Endothelial cell of umbilical vein (primary cell): Measurements from ENCODE around the gene IBTK.

ENCODE experiments used
- CTCF ChIP-seq, 2 donors: IDR thresholded peaks; 1 replicate in 1 of 2; 2 replicates in 1 of 2; pipeline ENCODE4 v1.5.1; 2011; ENCODE audit warnings: low read length in 2 of 2, mild to moderate bottlenecking in 2 of 2, moderate library complexity in 2 of 2, control low read depth in 1 of 2, inconsistent platforms in 1 of 2, low read depth in 1 of 2; ENCODE audit not compliant: insufficient read depth in 1 of 2; ENCODE audit errors: extremely low read depth in 1 of 2
- EZH2 ChIP-seq: IDR thresholded peaks from 2 replicates; pipeline ENCODE4 v1.6.1; 2012; ENCODE audit warnings: borderline replicate concordance, low read depth, mild to moderate bottlenecking, moderate library complexity, low read length, inconsistent platforms; ENCODE audit not compliant: severe bottlenecking
- GATA2 ChIP-seq: IDR thresholded peaks from 2 replicates; pipeline ENCODE4 v1.7.0; 2011; ENCODE audit warnings: low read depth, mild to moderate bottlenecking, moderate library complexity, mixed read lengths, low read length; ENCODE audit not compliant: insufficient read length, insufficient read depth
- MYC ChIP-seq: IDR thresholded peaks from one replicate; pipeline ENCODE4 v1.6.1; 2011; ENCODE audit warnings: mild to moderate bottlenecking, low read depth, low read length
- POLR2A ChIP-seq: IDR thresholded peaks from 2 replicates; pipeline ENCODE4 v1.6.1; 2012; ENCODE audit warnings: low read depth, mild to moderate bottlenecking, control low read depth, low read length

DNA sequence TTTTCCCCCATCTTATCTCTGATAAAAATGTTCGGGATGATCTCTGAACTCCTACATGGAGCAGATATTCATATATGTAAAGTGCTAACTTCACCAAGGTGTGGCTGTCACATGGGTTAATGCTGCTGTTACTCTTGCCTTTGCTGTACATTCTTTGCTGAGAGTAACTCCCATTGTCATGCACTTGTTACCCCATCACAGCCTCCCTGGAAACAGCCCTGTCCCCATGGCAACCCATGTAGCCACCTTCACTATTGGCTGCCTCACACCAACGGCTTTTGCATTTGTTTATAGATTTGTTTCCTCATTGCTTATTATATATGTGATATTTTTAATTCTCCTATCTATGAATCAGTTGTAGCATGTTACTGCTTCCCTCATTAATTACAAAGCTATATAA is 17.3 kb upstream of the IBTK start:
- TF ChIP-seq CTCF (IDR thresholded peaks at IDR 0.05; ENCODE audit: extremely low read depth in 1 of 2, insufficient read depth in 1 of 2, low read depth in 1 of 2, low read length in 2 of 2) (no peak), EZH2 (no peak), MYC (no peak), GATA2 (no peak), POLR2A (no peak)
